Colonic mucosa (tissue), 4 donors: ENCODE measurements around the gene ATP12A. TPM values are rescaled to one million over a fixed set of nuclear protein-coding genes. Genes with fewer than 3 reads are reported as not detected.

Source experiments
- DNase-seq: peaks from one replicate; pipeline ENCODE4 v3.0.0-alpha.2; 2020
- H3K27ac ChIP-seq: fragments of 200-600 bp; one replicate; pipeline ENCODE4 v1.8.0; 2021
- H3K27me3 ChIP-seq: fragments of 200-600 bp; one replicate; pipeline ENCODE4 v1.8.0; 2021
- H3K36me3 ChIP-seq: fragments of 200-600 bp; one replicate; pipeline ENCODE4 v1.8.0; 2021
- H3K4me1 ChIP-seq: fragments of 200-600 bp; one replicate; pipeline ENCODE4 v1.8.0; 2021; ENCODE audit warnings: mild to moderate bottlenecking
- H3K4me3 ChIP-seq: fragments of 200-600 bp; one replicate; pipeline ENCODE4 v1.8.0; 2021
- H3K9ac ChIP-seq, 2 donors: one replicate each; pipeline ENCODE4 v1.7.0; 2013; ENCODE audit warnings: control low read depth in 2 of 2, low read depth in 2 of 2, low read length in 2 of 2
- H3K9me3 ChIP-seq: fragments of 200-600 bp; one replicate; pipeline ENCODE4 v1.8.0; 2021
- intact Hi-C: fragments of 100-400 bp; cut with DNase I; formaldehyde crosslinking; loops from one replicate; pipeline ENCODE4 v1.14.1; 2022
- total RNA-seq, 2 donors: library from RNA; stranded (reverse); fragmentation: NEBNext Ultra II Directional in 1 of 2; extraction: Animal tissue kit (Norgen Biotek cat#: 25700) in 1 of 2; gene quantifications; one replicate each; pipeline ENCODE4 v1.2.1, GENCODE V29; 2021
- TF ChIP-seq, protein P1 (sequence below): fragments of 200-600 bp; IDR thresholded peaks from one replicate; pipeline ENCODE4 v1.8.0; 2022; ENCODE audit warnings: antibody characterized with exemption, mild to moderate bottlenecking
- donor health status: healthy.
- donor health status: DM: no; HTN: no; CAD: no.
- donor health status: DM: no; HTN: no; CAD: no.

Gene ATP12A
- 1 to 10 TPM in 1 of 2 donors, under 1 TPM in 1; 0.64 to 1.4 TPM for total RNA-seq

DNA sequence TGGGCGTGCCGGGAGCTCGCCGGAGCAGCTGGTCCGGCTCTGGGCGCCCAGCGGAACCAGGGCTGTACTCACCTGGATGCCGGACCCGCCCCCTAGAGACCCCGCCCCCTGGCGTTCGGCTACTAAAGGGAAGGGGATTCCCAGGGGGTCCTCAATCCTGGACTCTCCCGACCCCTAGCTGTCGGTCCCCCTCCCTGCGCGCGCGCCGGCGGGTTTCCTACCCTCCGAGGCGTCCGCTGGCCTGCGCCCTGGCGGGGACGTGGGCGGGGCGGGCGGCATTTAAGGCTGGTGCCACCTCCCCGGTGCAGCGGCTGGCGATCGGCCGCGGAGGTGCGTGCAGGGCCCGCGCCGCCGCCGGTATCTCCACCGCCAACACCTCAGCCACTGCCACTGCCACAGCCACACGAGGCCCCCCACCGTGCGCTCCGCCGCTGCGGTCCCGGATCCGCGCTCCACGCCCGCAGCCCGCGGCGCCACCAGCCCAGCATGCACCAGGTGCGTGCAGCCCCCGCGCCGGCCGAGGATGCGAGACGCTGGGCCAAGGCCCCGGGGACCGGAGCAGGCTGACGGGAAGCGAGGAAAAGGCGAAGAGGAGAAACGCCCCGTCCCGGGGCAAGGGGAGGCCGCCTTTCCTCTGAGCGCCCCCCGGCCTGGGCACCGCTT is at the start of gene ATP12A:
TSS of gene ATP12A (plus strand) at position 151 of the 663 bp plus-strand sequence. CDS start at position 487, 336 bp downstream.
- Histone ChIP-seq H3K9ac (peak within 1 kb of the TSS in 1 of 2 donors; percentile 35), H3K4me3 (peak within 1 kb of the TSS; percentile 36)

DNA sequence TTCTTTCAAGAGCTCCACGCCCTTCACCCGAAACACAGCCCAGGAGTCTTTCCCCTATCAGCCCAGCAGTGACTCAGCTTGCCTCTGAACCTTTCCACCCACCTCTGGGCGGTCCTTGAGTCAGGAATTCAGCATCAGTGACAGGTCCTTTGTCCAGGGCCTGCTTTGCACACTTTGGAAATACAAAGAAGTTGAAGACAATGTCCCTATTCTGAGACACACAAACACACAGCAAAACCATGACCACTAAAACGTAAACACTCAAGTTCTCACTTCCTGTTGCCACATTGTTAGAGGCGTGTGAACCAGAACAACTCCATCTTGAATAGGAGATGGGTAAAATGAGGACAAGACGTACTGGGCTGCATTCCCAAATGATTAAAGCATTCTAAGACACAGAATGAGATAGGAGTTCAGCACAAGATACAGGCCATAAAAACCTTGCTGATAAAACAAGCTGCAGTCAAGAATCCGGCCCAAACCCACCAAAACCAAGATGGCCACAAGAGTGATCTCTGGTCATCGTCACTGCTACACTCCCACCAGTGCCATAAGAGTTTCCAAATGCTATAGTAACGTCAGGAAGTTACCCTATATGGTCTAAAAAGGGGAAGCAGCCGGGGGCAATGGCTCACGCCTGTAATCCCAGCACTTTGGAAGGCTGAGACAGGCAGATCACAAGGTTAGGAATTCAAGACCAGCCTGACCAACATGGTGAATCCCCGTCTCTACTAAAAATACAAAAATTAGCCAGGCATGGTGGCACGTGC is 49.2 kb upstream of the ATP12A start:
- Histone ChIP-seq H3K9me3 (no peaks in the 10 kb centered on the region), H3K4me1 (peaks cover 6% of the 10 kb centered on the region), H3K4me3 (no peak overlapping the region), H3K27me3 (no peaks in the 10 kb centered on the region), H3K36me3 (no peaks in the 10 kb centered on the region), H3K27ac (no peak overlapping the region), H3K9ac (no peak overlapping the region)
- intact Hi-C loops: no loop called here
- TF ChIP-seq, protein P1, sequence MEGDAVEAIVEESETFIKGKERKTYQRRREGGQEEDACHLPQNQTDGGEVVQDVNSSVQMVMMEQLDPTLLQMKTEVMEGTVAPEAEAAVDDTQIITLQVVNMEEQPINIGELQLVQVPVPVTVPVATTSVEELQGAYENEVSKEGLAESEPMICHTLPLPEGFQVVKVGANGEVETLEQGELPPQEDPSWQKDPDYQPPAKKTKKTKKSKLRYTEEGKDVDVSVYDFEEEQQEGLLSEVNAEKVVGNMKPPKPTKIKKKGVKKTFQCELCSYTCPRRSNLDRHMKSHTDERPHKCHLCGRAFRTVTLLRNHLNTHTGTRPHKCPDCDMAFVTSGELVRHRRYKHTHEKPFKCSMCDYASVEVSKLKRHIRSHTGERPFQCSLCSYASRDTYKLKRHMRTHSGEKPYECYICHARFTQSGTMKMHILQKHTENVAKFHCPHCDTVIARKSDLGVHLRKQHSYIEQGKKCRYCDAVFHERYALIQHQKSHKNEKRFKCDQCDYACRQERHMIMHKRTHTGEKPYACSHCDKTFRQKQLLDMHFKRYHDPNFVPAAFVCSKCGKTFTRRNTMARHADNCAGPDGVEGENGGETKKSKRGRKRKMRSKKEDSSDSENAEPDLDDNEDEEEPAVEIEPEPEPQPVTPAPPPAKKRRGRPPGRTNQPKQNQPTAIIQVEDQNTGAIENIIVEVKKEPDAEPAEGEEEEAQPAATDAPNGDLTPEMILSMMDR: no peak
- DNase-seq: no peak

More for the DNA sequence above, at the start of gene ATP12A:
- no peaks in the 10 kb centered on the region for H3K9me3 ChIP-seq
- peaks cover 5% of the 10 kb centered on the region for H3K4me1 ChIP-seq
- no peaks in the 10 kb centered on the region for H3K36me3 ChIP-seq
- H3K27me3 ChIP-seq: peaks cover 18% of the 10 kb centered on the region
- TF ChIP-seq, protein P1: no peak
- peak; percentile 46 for DNase-seq
- intact Hi-C loops: no loop called here
- H3K27ac ChIP-seq: no peak within 1 kb of the TSS

DNA sequence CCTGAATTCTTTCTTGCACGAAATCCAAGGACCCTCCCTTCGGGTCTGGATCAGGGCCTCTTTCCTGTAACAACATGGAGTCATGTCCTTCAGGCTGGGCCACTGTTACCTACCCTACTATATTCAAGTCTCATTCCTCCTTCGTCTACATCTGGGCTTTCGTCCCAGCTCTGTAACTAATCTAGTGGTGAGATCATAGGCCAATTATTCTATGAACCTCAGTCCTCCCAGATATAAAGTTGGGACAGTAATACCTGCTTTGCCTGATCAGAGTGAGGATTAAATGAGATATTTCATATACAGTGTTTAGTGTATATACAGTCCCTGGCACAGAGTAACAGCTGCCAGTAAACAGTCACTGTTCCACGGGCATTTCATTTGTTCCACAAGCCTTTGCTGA is 48.3 kb upstream of the ATP12A start:
- Histone ChIP-seq H3K27ac (peak overlapping the region; percentile 3), H3K27me3 (no peaks in the 10 kb centered on the region), H3K4me3 (no peak overlapping the region), H3K9ac (no peak overlapping the region), H3K36me3 (no peaks in the 10 kb centered on the region), H3K9me3 (no peaks in the 10 kb centered on the region), H3K4me1 (peaks cover 6% of the 10 kb centered on the region)
- TF ChIP-seq, protein P1: no peak
- no peak for DNase-seq
- intact Hi-C loops: no loop called here

DNA sequence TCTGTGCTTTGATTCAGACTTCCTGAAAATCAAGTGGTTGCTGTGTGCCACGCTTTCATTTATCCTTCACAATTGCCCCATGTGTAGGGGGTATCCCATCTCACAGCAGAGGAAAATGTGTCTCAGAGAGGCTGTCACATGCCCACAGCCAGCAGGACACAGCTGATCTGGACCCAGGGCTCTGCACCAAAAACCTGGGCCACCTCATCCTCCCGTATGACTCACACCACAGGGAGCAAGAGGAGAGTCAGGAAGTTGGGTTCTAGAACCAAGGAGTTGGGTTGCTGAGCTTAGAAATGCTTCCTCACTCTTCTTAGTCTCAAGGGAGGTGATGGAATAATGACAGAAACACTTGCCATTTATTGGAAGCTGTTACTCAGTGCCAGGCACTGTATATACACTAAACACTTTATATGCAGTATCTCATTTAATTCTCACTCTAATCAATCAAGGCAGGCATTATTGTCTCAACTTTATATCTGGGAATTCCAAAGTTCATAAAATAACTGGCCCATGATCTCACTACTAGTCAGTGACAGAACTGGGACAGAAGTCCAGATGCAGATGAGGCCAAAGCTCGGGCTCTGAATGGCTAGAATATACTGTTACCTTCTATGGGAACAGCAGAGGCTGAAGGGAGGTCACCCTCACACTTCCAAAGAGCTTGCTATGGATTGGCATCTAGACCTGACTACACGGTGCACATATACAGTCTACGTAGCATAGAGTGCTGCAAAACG is 47.7 kb upstream of the ATP12A start:
- intact Hi-C loops: no loop called here
- Histone ChIP-seq H3K27ac (peak overlapping the region; percentile 32), H3K9ac (no peak overlapping the region), H3K36me3 (no peaks in the 10 kb centered on the region), H3K27me3 (no peaks in the 10 kb centered on the region), H3K4me3 (no peak overlapping the region), H3K4me1 (peaks cover 6% of the 10 kb centered on the region), H3K9me3 (no peaks in the 10 kb centered on the region)
- DNase-seq: no peak
- TF ChIP-seq, protein P1: no peak

DNA sequence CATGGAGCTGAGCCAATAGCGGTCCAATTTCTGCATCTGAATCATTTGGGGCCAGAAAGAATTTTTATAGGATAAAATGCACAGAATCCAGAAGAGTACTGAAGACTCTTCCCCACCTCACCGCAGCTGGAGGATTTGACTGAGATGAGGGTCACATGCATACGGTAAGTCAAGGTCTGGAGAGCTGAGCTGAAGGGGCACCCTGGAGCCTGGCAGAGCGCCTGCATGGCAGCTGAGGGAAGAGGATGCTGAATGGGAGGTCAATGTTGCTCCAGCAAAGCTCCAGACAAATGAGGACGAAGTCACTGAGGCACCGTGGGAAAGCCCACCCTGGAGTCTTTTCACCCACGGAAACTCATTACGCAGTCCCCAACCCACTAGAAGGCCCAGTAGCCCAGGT is 43.4 kb upstream of the ATP12A start:
- intact Hi-C loops: no loop called here

More for the DNA sequence above, 43.4 kb upstream of the ATP12A start:
- TF ChIP-seq, protein P1: no peak
- Histone ChIP-seq H3K27me3 (no peaks in the 10 kb centered on the region), H3K27ac (no peak overlapping the region), H3K36me3 (no peaks in the 10 kb centered on the region), H3K4me3 (no peak overlapping the region), H3K4me1 (no peaks in the 10 kb centered on the region), H3K9me3 (no peaks in the 10 kb centered on the region), H3K9ac (no peak overlapping the region)
- DNase-seq: no peak
